ENCODE results near the gene LCN6.
A peak's percentile ranks its signal among the peaks of the same experiment; 100 is the strongest.
"Not testable (repeated sequence)": the region's sequence is repeated elsewhere in the genome, so short reads cannot be mapped to it uniquely, and the experiment has no call there.

The LCN6 gene

GRCh38 chr9:136704741-136705140, 43.6 kb downstream of the LCN6 start:
- not testable (repeated sequence) for DNase-seq

- DNase-seq = no peak
Observed at GRCh38 chr9:136703276-136703860, 45.0 kb downstream of the LCN6 start.

DNA sequence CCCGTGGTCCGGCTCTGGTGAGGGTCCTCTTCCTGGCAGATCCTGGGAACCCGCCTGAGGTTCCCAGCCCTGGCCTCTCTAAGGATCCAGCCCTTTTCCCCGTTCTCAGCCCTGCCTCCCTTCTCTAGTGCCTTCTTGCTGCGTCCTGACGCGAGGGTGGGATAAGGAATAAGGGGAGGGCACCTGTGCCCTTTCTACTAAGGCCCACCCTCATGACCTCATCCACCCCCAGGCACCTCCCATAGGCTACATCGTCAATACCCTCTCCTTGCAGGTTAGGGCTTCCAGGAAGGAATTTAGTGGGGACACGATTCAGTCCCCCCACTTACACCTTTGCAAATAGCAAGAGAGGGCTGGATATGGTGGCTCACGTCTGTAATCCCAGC, 46.7 kb downstream of the LCN6 start:
- DNase-seq = peak; percentile 83

GRCh38 chr9:136700959-136701667, 47.2 kb downstream of the LCN6 start:
- DNase-seq = peak; percentile 89

- no peak for DNase-seq
Observed at GRCh38 chr9:136700304-136700703, 48.0 kb downstream of the LCN6 start.

DNA sequence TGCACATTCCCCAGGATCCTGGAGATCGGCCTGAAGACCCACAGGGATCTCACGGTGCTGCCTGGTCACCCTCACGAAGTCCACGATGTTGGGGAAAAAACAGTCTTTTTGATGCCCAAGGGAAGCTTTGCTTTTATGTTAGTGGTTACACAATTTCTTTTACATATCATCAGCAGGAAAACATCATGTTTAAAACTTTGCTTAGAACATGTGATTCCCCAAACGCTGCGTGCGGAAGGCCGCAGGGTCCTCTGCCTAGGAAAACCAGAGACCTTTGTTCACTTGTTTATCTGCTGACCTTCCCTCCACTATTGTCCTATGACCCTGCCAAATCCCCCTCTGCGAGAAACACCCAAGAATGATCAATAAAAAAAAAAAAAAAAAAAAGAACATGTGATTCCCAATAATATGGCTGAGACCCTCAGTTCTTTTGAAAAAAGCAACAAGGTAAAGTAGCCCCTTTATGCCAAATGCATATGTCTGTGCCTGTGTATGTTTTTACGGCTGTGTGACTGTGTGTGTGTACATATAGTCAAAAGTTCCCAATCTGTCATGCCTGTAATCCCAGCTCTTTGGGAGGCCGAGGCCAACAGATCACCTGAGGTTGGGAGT, 49.6 kb downstream of the LCN6 start:
- peak; percentile 63 for DNase-seq

DNA sequence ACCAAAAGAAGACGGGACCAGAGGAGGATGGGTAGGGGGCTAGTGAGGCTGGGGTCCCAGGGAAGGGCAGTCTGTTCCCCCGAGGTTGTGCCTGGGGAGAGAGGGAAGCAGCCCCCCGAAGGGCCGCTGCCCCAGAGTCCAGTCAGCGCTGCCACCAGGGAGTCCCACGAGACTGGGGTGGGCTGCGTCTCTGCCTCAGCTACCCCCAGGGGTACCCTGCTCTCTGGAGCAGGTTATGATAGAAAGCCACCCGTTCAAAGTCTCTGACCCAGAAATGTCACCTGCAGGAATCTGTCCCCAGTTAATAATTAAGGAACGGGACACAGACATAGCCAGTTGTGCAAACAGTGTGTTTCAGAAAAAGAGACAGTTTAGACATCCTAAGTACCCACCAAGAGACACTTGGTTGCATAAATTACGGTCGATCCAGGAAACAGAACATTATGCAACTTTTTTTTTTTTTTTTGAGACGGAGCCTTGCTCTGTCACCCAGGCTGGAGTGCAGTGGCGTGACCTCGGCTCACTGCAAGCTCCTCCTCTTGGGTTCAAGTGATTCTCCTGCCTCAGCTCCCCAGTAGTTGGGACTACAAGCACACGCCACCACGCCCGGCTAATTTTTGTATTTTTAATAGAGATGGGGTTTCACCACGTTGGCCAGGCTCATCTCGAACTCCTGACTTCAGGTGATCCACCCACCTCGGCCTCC, 50.4 kb downstream of the LCN6 start:
- DNase-seq = peak; percentile 96

- DNase-seq = peak; percentile 85
Observed at GRCh38 chr9:136697146-136697820, 51.0 kb downstream of the LCN6 start.

DNA sequence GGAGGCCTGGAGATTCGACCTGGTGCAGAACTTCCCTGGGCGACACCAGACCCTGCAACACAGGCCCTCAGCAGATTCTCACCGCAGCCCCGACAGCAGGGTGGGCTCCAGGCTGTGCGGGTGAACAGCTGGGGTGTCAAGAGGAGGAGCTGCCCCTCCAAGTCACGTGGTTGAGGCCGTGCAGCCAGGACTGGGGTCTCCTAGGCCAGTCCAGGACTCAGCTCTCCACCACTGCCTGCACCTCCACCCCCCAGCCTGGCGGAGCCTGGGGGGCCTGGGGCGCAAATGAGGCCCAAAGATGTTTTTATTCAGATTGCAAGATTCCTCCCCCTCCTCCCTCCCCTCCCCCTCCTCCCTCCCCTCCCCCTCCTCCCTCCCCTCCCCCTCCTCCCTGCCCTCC, 51.8 kb downstream of the LCN6 start:
- DNase-seq = no peak

DNA sequence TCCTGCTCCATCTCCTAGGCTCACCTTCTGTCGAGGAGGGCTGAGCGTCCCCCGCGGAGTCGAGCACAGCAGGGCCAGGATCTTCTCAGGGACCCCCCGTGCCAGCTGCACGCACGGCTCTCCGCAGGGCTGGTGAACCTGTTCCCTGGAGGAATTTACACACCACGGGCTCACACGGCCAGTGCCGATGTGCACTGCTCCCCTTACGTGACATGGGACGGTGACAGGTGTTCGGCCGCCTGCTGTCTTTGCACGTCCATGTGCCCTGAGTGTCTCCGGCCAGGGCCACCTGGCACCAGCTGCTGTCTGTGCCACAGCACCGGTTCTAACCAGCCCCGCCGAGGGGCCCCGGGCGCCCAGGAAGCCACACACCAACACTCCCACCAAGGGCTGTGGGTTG, 52.4 kb downstream of the LCN6 start:
- DNase-seq = peak; percentile 98

DNA sequence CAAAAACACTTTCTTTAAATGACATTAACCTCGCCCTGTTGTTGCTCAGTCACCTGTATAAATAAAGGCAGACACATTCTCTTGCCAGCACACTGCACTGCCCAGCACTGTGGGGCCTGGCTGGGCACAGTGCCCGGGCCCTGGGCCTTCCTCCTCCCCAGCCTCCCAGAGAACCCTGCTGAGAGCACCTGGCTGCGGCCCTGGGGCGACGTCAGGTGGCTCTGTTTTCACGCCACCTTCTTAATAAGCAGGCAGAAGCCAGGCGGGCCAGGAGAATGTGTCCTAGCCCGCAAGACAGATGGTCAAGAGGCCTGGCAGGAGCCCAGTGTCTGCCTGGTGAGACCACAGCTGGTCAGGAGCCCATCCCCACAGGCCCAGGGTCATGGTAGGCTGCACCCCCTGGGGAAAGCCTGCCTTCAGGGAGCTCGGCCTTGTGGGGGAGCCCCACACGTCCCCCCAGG, 52.9 kb downstream of the LCN6 start:
- DNase-seq = peak; percentile 97

- DNase-seq = peak; percentile 69
Observed at GRCh38 chr9:136694872-136695247, 53.5 kb downstream of the LCN6 start.

- DNase-seq = peak; percentile 90
Observed at GRCh38 chr9:136694163-136694871, 54.0 kb downstream of the LCN6 start.
